HEK293 (cell line): ENCODE results near the gene SMOC1.

Experiments
- CTCF ChIA-PET: fragments of 350-600 bp; formaldehyde crosslinking; extraction: SDS; loops from one replicate; lab custom pipeline; 2021; ENCODE audit warnings: antibody characterized with exemption; lab: Yijun Ruan, JAX
- POLR2A ChIA-PET: fragments of 300-600 bp; formaldehyde crosslinking; extraction: SDS; loops from one replicate; lab custom pipeline; 2020; ENCODE audit warnings: antibody characterized with exemption, inconsistent platforms; lab: Yijun Ruan, JAX
- H3K27ac ChIP-seq: fragments of 200-500 bp; sonication (Bioruptor generic); 2 replicates; pipeline ENCODE4 v1.5.1; 2014; ENCODE audit warnings: low read depth, low read length, control low read depth, inconsistent platforms; ENCODE audit errors: extremely low read depth
- H3K36me3 ChIP-seq, 2 experiments: fragments of 200-500 bp in 1 of 2; sonication (Bioruptor generic) in 1 of 2; 1 replicate in 1 of 2; 2 replicates in 1 of 2; pipeline ENCODE4 v1.5.1; 2014 to 2017; ENCODE audit warnings: inconsistent platforms in 2 of 2, low read length in 2 of 2; ENCODE audit not compliant: control insufficient read depth in 2 of 2, insufficient read depth in 1 of 2
- H3K4me1 ChIP-seq: fragments of 200-500 bp; sonication (Bioruptor generic); 2 replicates; pipeline ENCODE4 v1.5.1; 2014; ENCODE audit warnings: mild to moderate bottlenecking, low read length, inconsistent platforms; ENCODE audit not compliant: control insufficient read depth, insufficient read depth
- H3K4me3 ChIP-seq: 2 replicates; pipeline ENCODE4 v1.5.1; 2011; ENCODE audit warnings: low read depth, mild to moderate bottlenecking, control low read depth, low read length, moderate library complexity
- H3K9me3 ChIP-seq: fragments of 200-500 bp; sonication (Bioruptor generic); 2 replicates; pipeline ENCODE4 v1.5.1; 2014; ENCODE audit warnings: low read depth, low read length, inconsistent platforms; ENCODE audit not compliant: control insufficient read depth, insufficient read depth
- GLI4 ChIP-seq: fragments of 450-650 bp; formaldehyde crosslinking; IDR thresholded peaks from 2 replicates; pipeline ENCODE4 v1.5.1; 2016; ENCODE audit warnings: missing biosample characterization, missing genetic modification characterization
- KLF10 ChIP-seq: fragments of 450-650 bp; IDR thresholded peaks from 2 replicates; pipeline ENCODE4 v1.5.1; 2018; ENCODE audit warnings: missing biosample characterization, mild to moderate bottlenecking, missing genetic modification characterization
- KLF16 ChIP-seq: fragments of 450-650 bp; formaldehyde crosslinking; IDR thresholded peaks from 2 replicates; pipeline ENCODE4 v1.5.1; 2017; ENCODE audit warnings: missing biosample characterization, missing genetic modification characterization
- MYNN ChIP-seq: fragments of 450-650 bp; formaldehyde crosslinking; IDR thresholded peaks from 2 replicates; pipeline ENCODE4 v1.5.1; 2016; ENCODE audit warnings: missing biosample characterization, missing genetic modification characterization, borderline replicate concordance
- PBX3 ChIP-seq: sonication (generic); formaldehyde crosslinking; IDR thresholded peaks from 2 replicates; pipeline ENCODE4 v1.8.1; 2022; ENCODE audit warnings: mild to moderate bottlenecking, moderate library complexity, missing genetic modification reagents
- PRDM10 ChIP-seq: fragments of 450-650 bp; formaldehyde crosslinking; IDR thresholded peaks from 2 replicates; pipeline ENCODE4 v1.5.1; 2016; ENCODE audit warnings: missing biosample characterization, missing genetic modification characterization
- PRDM2 ChIP-seq: fragments of 450-650 bp; formaldehyde crosslinking; IDR thresholded peaks from 2 replicates; pipeline ENCODE4 v1.5.1; 2016; ENCODE audit warnings: missing biosample characterization, missing genetic modification characterization, borderline replicate concordance
- PRDM6 ChIP-seq: fragments of 450-650 bp; formaldehyde crosslinking; IDR thresholded peaks from 2 replicates; pipeline ENCODE4 v1.5.1; 2017; ENCODE audit warnings: missing biosample characterization, missing genetic modification characterization
- ZBTB6 ChIP-seq: fragments of 450-650 bp; formaldehyde crosslinking; IDR thresholded peaks from 2 replicates; pipeline ENCODE4 v1.5.1; 2017; ENCODE audit warnings: missing biosample characterization, missing genetic modification characterization
- ZFP69B ChIP-seq: fragments of 450-650 bp; formaldehyde crosslinking; IDR thresholded peaks from 2 replicates; pipeline ENCODE4 v1.5.1; 2016; ENCODE audit warnings: missing biosample characterization, missing genetic modification characterization
- ZNF362 ChIP-seq: fragments of 450-650 bp; formaldehyde crosslinking; IDR thresholded peaks from 2 replicates; pipeline ENCODE4 v1.5.1; 2016; ENCODE audit warnings: missing biosample characterization, missing genetic modification characterization
- ZNF394 ChIP-seq: fragments of 450-650 bp; formaldehyde crosslinking; IDR thresholded peaks from 2 replicates; pipeline ENCODE4 v1.5.1; 2016; ENCODE audit warnings: missing biosample characterization, missing genetic modification characterization, mild to moderate bottlenecking, moderate library complexity, borderline replicate concordance
- ZNF416 ChIP-seq: fragments of 450-650 bp; formaldehyde crosslinking; IDR thresholded peaks from 2 replicates; pipeline ENCODE4 v1.5.1; 2016; ENCODE audit warnings: missing biosample characterization, missing genetic modification characterization
- ZNF501 ChIP-seq: fragments of 450-650 bp; formaldehyde crosslinking; IDR thresholded peaks from 2 replicates; pipeline ENCODE4 v1.5.1; 2016; ENCODE audit warnings: missing biosample characterization, missing genetic modification characterization
- ZNF585B ChIP-seq: fragments of 450-650 bp; formaldehyde crosslinking; IDR thresholded peaks from 2 replicates; pipeline ENCODE4 v1.5.1; 2016; ENCODE audit warnings: missing biosample characterization, missing genetic modification characterization
- ZNF658 ChIP-seq: fragments of 450-650 bp; formaldehyde crosslinking; IDR thresholded peaks from 2 replicates; pipeline ENCODE4; 2016; ENCODE audit warnings: missing biosample characterization, missing genetic modification characterization

Gene SMOC1

GRCh38 chr14:70029296-70030132, 150.3 kb downstream of the SMOC1 start (continued):
- TF ChIP-seq PRDM2 = no peak
- TF ChIP-seq, all 188 proteins: peak for 0

GRCh38 chr14:70032016-70032415, 152.8 kb downstream of the SMOC1 start:
- Histone ChIP-seq H3K4me1 (no peaks in the 10 kb centered on the region), H3K4me3 (no peak overlapping the region), H3K36me3 (peaks cover 0 to 32% of the 10 kb centered on the region in 2 experiments; a peak in 1 of 3 replicates), H3K9me3 (no peaks in the 10 kb centered on the region), H3K27ac (no peak overlapping the region)
- POLR2A ChIA-PET = interaction anchor here (0.5 kb wide), 1 partner anchor 137 kb away, joined by 6 read pairs; no protein-coding TSS in a partner anchor
- CTCF ChIA-PET = interaction anchor here (1.0 to 1.3 kb wide), 3 partner anchors 41 to 214 kb away, joined by 3 to 5 read pairs (median 4); no protein-coding TSS in a partner anchor
- TF ChIP-seq PRDM10 = no peak
- TF ChIP-seq KLF10 = no peak

GRCh38 chr14:70032447-70032846, 153.2 kb downstream of the SMOC1 start:
- Histone ChIP-seq H3K4me1 (no peaks in the 10 kb centered on the region), H3K27ac (no peak overlapping the region), H3K9me3 (no peaks in the 10 kb centered on the region), H3K4me3 (no peak overlapping the region), H3K36me3 (peaks cover 0 to 28% of the 10 kb centered on the region in 2 experiments; a peak in 1 of 3 replicates)
- ChIA-PET CTCF (interaction anchor here (1.1 to 2.9 kb wide), 3 partner anchors 155 to 214 kb away, joined by 3 to 12 read pairs (median 5); no protein-coding TSS in a partner anchor), POLR2A (interaction anchor here (0.5 kb wide), 1 partner anchor 137 kb away, joined by 6 read pairs; no protein-coding TSS in a partner anchor)
- TF ChIP-seq ZNF658 (tag by site-specific recombination) = no peak
- no peak for TF ChIP-seq PRDM6
- no peak for TF ChIP-seq ZBTB6 (tag by site-specific recombination)
- TF ChIP-seq ZNF501 (tag by site-specific recombination) = no peak
- TF ChIP-seq ZFP69B (tag by site-specific recombination) = no peak
- no peak for TF ChIP-seq ZNF394 (tag by site-specific recombination)
- TF ChIP-seq PBX3 (CRISPR knock-in tag) = no peak
- TF ChIP-seq ZNF416 (tag by site-specific recombination) = no peak
- TF ChIP-seq ZNF362 (tag by site-specific recombination) = no peak
- TF ChIP-seq MYNN (tag by site-specific recombination) = no peak
- no peak for TF ChIP-seq GLI4 (tag by site-specific recombination)
- TF ChIP-seq KLF16 (tag by site-specific recombination) = no peak
- no peak for TF ChIP-seq ZNF585B
